SU-DHL-6 (cell line): ENCODE results near the gene AGR2.

Source experiments
- H2AFZ ChIP-seq: fragments of 200-600 bp; sonication (generic); 2 replicates; pipeline ENCODE4 v1.6.1; 2014; ENCODE audit warnings: low read depth, mild to moderate bottlenecking, moderate library complexity, mixed read lengths, antibody characterized with exemption, low read length; ENCODE audit not compliant: severe bottlenecking
- H3F3A ChIP-seq: fragments of 200-600 bp; shearing (Covaris generic); 2 replicates; pipeline ENCODE4 v1.6.0; 2016; ENCODE audit warnings: antibody characterized with exemption, mild to moderate bottlenecking; ENCODE audit not compliant: insufficient read depth
- H3K27ac ChIP-seq: fragments of 200-600 bp; sonication (generic); 2 replicates; pipeline ENCODE4 v1.5.1; 2016; ENCODE audit warnings: low read depth, mild to moderate bottlenecking, low read length, moderate library complexity, mixed read lengths
- H3K27me3 ChIP-seq: fragments of 200-600 bp; sonication (generic), shearing (Covaris generic); 2 replicates; pipeline ENCODE4 v1.6.0; 2014; ENCODE audit warnings: mild to moderate bottlenecking, low read length
- H3K36me3 ChIP-seq: fragments of 200-600 bp; sonication (generic); 2 replicates; pipeline ENCODE4 v1.6.1; 2014; ENCODE audit warnings: mild to moderate bottlenecking, low read length, mixed read lengths
- H3K4me2 ChIP-seq: fragments of 300-600, 200-600 bp; shearing (Covaris generic), sonication (generic); 2 replicates; pipeline ENCODE4 v1.6.0; 2014; ENCODE audit warnings: low read length, low read depth, mild to moderate bottlenecking; ENCODE audit not compliant: poor library complexity, severe bottlenecking
- H3K4me3 ChIP-seq: fragments of 200-600 bp; sonication (generic); 2 replicates; pipeline ENCODE4 v1.5.1; 2014; ENCODE audit warnings: antibody characterized with exemption, low read length, mild to moderate bottlenecking, mixed read lengths; ENCODE audit not compliant: insufficient read depth, poor library complexity, severe bottlenecking
- H3K79me2 ChIP-seq: fragments of 200-600 bp; sonication (generic); 2 replicates; pipeline ENCODE4 v1.6.1; 2014; ENCODE audit warnings: mild to moderate bottlenecking, low read length, moderate library complexity; ENCODE audit not compliant: insufficient read depth
- H3K9ac ChIP-seq: fragments of 200-600 bp; sonication (generic); 2 replicates; pipeline ENCODE4 v1.7.0; 2014; ENCODE audit warnings: mild to moderate bottlenecking, low read length
- H3K9me2 ChIP-seq: fragments of 200-600 bp; sonication (generic); replicated peaks from 2 replicates; pipeline ENCODE4 v1.6.1; 2014; ENCODE audit warnings: low read length; ENCODE audit not compliant: insufficient read depth
- H3K9me3 ChIP-seq: fragments of 200-600 bp; sonication (generic); 2 replicates; pipeline ENCODE4 v1.6.1; 2014; ENCODE audit warnings: low read length, mixed read lengths; ENCODE audit not compliant: insufficient read depth
- H4K20me1 ChIP-seq: fragments of 200-600 bp; sonication (generic); 2 replicates; pipeline ENCODE4 v1.6.1; 2014; ENCODE audit warnings: low read depth, mild to moderate bottlenecking, antibody characterized with exemption, low read length, moderate library complexity, mixed read lengths
- CTCF ChIP-seq: fragments of 200-600 bp; sonication (generic); IDR thresholded peaks from one replicate; pipeline ENCODE4 v1.5.1; 2017; ENCODE audit warnings: antibody characterized with exemption, mild to moderate bottlenecking, low read length, moderate library complexity; ENCODE audit not compliant: insufficient read depth, poor library complexity, severe bottlenecking
- EZH2phosphoT487 ChIP-seq: fragments of 200-600 bp; sonication (generic), shearing (Covaris generic); conservative IDR thresholded peaks from 2 replicates; pipeline ENCODE4 v1.6.1; 2018; ENCODE audit warnings: mild to moderate bottlenecking, antibody characterized with exemption, low read length, moderate library complexity, mixed read lengths

Gene AGR2

GRCh38 chr7:16753102-16753931 is 51.5 kb downstream of the AGR2 start, which contains the start of gene TSPAN13:
TSPAN13 (plus strand) TSS chr7:16753755; CDS start chr7:16753968, 213 bp downstream.
- no peaks in the 10 kb centered on the region for H3K27me3 ChIP-seq
- no peaks in the 10 kb centered on the region for H3K9me3 ChIP-seq
- H4K20me1 ChIP-seq = no peaks in the 10 kb centered on the region
- H3F3A ChIP-seq = peaks cover 16% of the 10 kb centered on the region; the same call in 1 of the 2 replicates
- peak within 1 kb of the TSS; percentile 86 for H3K4me2 ChIP-seq
- H3K4me3 ChIP-seq = peak within 1 kb of the TSS; percentile 88
- TF ChIP-seq CTCF (no peak), EZH2phosphoT487 (no peak)
- H3K9ac ChIP-seq = peak within 1 kb of the TSS; percentile 64
- no peaks in the 10 kb centered on the region for H3K9me2 ChIP-seq
- no peak within 1 kb of the TSS; the same call in 1 of the 2 replicates for H3K27ac ChIP-seq
- peak within 1 kb of the TSS; percentile 90 for H2AFZ ChIP-seq
- no peaks in the 10 kb centered on the region for H3K36me3 ChIP-seq
- no peaks in the 10 kb centered on the region for H3K79me2 ChIP-seq

DNA sequence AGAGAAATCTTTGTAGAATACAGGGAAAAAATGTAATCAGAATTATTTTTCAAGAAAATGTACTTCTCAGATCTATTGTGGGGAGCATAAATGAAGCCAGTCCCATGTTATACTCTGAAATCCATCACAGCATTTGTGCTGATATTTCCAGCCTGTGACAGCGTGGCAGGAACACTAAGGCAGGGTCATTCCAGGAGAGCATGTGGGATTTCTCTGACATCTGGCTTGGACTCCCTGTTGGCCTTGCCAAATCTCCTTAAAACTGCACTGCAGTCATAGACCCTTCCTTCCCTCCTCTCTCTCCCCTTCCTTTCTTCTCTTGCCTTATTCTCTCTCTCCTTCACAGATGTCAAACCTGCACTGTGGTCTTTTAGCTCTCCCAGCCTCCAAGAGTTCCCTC is 57.7 kb downstream of the AGR2 start:
- Histone ChIP-seq H3K36me3 (no peaks in the 10 kb centered on the region), H3K9ac (no peak overlapping the region), H3K4me2 (no peak overlapping the region), H3K27me3 (no peaks in the 10 kb centered on the region), H2AFZ (no peak overlapping the region), H4K20me1 (no peaks in the 10 kb centered on the region), H3K27ac (no peak overlapping the region), H3K79me2 (no peaks in the 10 kb centered on the region), H3K9me3 (no peaks in the 10 kb centered on the region), H3K4me3 (no peak overlapping the region), H3F3A (no peaks in the 10 kb centered on the region), H3K9me2 (no peaks in the 10 kb centered on the region)
- TF ChIP-seq CTCF = no peak
- TF ChIP-seq EZH2phosphoT487 = no peak

DNA sequence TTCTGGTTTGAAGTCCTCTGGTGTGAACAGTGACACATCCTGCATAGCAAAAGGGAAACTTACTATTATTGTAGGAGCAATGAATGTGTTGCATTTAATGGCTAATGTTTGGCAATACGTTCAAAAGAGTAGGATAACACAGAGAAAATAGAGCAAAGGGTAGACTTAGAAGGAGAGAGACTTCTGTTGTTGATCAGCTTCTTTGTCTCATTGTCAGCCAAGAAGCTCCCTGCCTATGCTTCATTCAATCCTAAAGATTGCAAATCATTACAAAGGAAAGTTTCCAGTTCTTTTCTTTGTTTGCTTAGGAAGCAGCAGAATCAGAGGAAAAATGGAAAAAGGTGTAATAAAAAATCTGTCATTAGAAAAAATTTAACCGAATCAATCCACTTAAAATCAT is 59.2 kb downstream of the AGR2 start:
- TF ChIP-seq CTCF (no peak), EZH2phosphoT487 (no peak)
- H3K9ac ChIP-seq = no peak overlapping the region

More for the DNA sequence above, 59.2 kb downstream of the AGR2 start:
- no peaks in the 10 kb centered on the region for H3K9me3 ChIP-seq
- no peaks in the 10 kb centered on the region for H3K36me3 ChIP-seq
- no peak overlapping the region for H3K27ac ChIP-seq
- no peak overlapping the region for H2AFZ ChIP-seq
- H3K27me3 ChIP-seq = no peaks in the 10 kb centered on the region
- H3K9me2 ChIP-seq = no peaks in the 10 kb centered on the region
- no peaks in the 10 kb centered on the region for H3K79me2 ChIP-seq
- no peaks in the 10 kb centered on the region for H4K20me1 ChIP-seq
- no peak overlapping the region for H3K4me2 ChIP-seq
- H3F3A ChIP-seq = no peaks in the 10 kb centered on the region
- H3K4me3 ChIP-seq = no peak overlapping the region
